ENCODE measurements around the gene VIL1. TPM values are rescaled to one million over a fixed set of nuclear protein-coding genes. Genes with fewer than 3 reads are reported as not detected.

The VIL1 gene
- total and polyA plus RNA-seq, 2 of the 8 experiments (the other 6 are each of a cell fraction or from before 2014, with no cell fraction given): 6.2 to 7.0 TPM

DNA sequence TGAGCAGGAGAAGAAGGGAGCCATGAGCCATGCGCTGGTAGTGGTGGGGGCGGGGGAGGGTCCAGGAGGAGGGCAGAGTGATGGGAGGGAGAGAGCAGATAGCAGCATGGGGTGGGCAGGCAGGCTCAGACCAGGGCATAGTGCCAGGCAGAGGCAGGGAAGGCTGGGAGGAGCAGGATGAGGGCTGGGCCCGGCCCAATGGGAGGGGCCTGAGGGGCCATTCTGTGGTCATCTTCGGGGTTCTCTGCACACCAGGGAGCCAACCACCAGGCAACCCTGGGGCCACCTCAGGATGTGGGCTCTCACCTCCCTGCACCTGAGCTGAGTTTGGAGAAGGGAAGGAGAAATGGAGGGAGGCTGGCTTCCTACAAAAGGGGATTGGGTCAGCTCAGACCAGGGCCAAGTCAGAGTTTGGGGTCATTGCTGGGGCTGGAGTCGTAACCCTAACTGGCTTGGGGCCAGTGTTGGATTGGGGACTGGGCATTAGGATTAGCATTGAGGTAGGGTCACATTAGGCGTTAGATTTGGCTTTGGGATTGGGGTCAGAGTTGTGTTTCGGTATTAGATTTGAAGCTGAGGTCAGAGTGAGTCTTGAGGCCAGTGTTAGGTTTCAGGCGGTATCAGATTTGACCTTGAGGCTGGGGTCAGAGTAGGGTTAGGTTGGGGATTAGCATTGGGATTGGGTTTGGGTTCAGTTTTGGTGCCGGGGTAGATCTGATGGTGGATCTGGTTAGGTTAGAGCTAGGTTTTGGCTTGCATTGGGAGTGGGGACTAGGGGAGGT, 11.2 kb downstream of the VIL1 start:
- Histone ChIP-seq H3K36me3 (ENCODE audit: control insufficient read depth in 2 of 4, insufficient read depth in 4 of 4, low read length in 3 of 4) (no peaks in the 10 kb centered on the region), H2BK12ac (ENCODE audit: low read depth, low read length) (no peak overlapping the region), H3K9me3 (ENCODE audit: insufficient read depth in 2 of 2, low read depth in 1 of 2, low read length in 1 of 2) (no peaks in the 10 kb centered on the region), H4K5ac (ENCODE audit: insufficient read length, low read depth, low read length) (no peak overlapping the region), H2BK15ac (ENCODE audit: low read length) (no peak overlapping the region), H2AK5ac (ENCODE audit: low read depth, low read length) (no peak overlapping the region), H3K18ac (ENCODE audit: extremely low read depth, low read length) (no peak overlapping the region; the same call in 1 of the 2 replicates), H2AFZ (ENCODE audit: low read length) (no peak overlapping the region), H3K4me3 (ENCODE audit: extremely low read depth in 1 of 4, insufficient read depth in 2 of 4, low read depth in 3 of 4, low read length in 4 of 4) (no peak overlapping the region), H3K23ac (ENCODE audit: insufficient read length) (no peak overlapping the region), H3K4me1 (replicated peaks in 1 of 4; ENCODE audit: control insufficient read depth in 3 of 4, insufficient read depth in 4 of 4, low read length in 3 of 4) (peaks cover 0 to 3% (median 0%) of the 10 kb centered on the region in 4 experiments; a peak in 1 of 7 replicates), H3K27me3 (replicated peaks in 1 of 4; ENCODE audit: control insufficient read depth in 3 of 4, extremely low read depth in 1 of 4, insufficient read depth in 3 of 4, low read length in 3 of 4) (no peaks in the 10 kb centered on the region), H3K4me2 (ENCODE audit: insufficient read depth in 1 of 2, low read depth in 2 of 2, low read length in 2 of 2) (no peak overlapping the region), H2BK120ac (replicated peaks; ENCODE audit: low read depth, low read length) (no peak overlapping the region), H2BK5ac (ENCODE audit: low read depth, low read length) (no peak overlapping the region; the same call in 1 of the 2 replicates), H3K23me2 (ENCODE audit: low read depth, low read length) (no peaks in the 10 kb centered on the region), H3K27ac (ENCODE audit: low read depth, low read length) (no peak overlapping the region), H4K20me1 (replicated peaks in 1 of 2; ENCODE audit: control insufficient read depth in 1 of 2, insufficient read depth in 2 of 2, low read length in 2 of 2) (no peaks in the 10 kb centered on the region), H3K56ac (replicated peaks; ENCODE audit: insufficient read length, low read depth, low read length) (no peak overlapping the region), H3K9ac (replicated peaks in 1 of 4; ENCODE audit: extremely low read depth in 1 of 4, low read depth in 3 of 4, low read length in 3 of 4) (no peak overlapping the region), H4K8ac (ENCODE audit: extremely low read depth, insufficient read depth, low read length) (no peak overlapping the region), H3K79me2 (ENCODE audit: control insufficient read depth in 1 of 2, insufficient read depth in 2 of 2, low read length in 2 of 2) (no peaks in the 10 kb centered on the region), H3K79me1 (ENCODE audit: low read depth, low read length) (no peaks in the 10 kb centered on the region), H2BK20ac (ENCODE audit: low read length) (no peak overlapping the region), H4K91ac (replicated peaks; ENCODE audit: insufficient read length, low read length) (no peak overlapping the region), H3K14ac (ENCODE audit: insufficient read length) (no peak overlapping the region), H3K4ac (replicated peaks; ENCODE audit: insufficient read length, low read depth, low read length) (no peak overlapping the region)
- 90% methylated on average over 7 of the region's 9 CpGs; no CpG with 5 or more reads in 1 of the 2 experiments for WGBS, 2 experiments (ENCODE audit: extremely low coverage in 1 of 2, insufficient coverage in 1 of 2, insufficient read length in 1 of 2, insufficient replicate concordance in 2 of 2, low coverage in 1 of 2, low lambda C conversion rate in 2 of 2, missing lambda C conversion rate in 1 of 2)
- POLR2A ChIA-PET (ENCODE audit: partially characterized antibody): no interaction called here
- CTCF ChIA-PET (ENCODE audit: partially characterized antibody): interaction anchor here (0.9 to 1.9 kb wide), 6 partner anchors 23 to 419 kb away, joined by 3 to 7 read pairs (median 5); no protein-coding TSS in a partner anchor
- DNase-seq (ENCODE audit: low read depth in 1 of 2, low spot score in 2 of 2) (no peak), FAIRE-seq (no peak)
- TF ChIP-seq GABPA (IDR thresholded peaks at IDR 0.05; ENCODE audit: borderline replicate concordance, insufficient read depth, low read length) (no peak), RXRA (IDR thresholded peaks at IDR 0.05; ENCODE audit: insufficient read depth, low read depth, low read length) (no peak), CHD1 (IDR thresholded peaks at IDR 0.05; ENCODE audit: low read depth, low read length) (no peak), TEAD4 (IDR thresholded peaks at IDR 0.05; ENCODE audit: low read depth, low read length) (no peak), EP300 (IDR thresholded peaks at IDR 0.05; ENCODE audit: borderline replicate concordance in 1 of 2, low read depth in 2 of 2, low read length in 2 of 2) (no peak), BACH1 (IDR thresholded peaks at IDR 0.05; ENCODE audit: low read length) (no peak), SRF (IDR thresholded peaks at IDR 0.05; ENCODE audit: low read depth, low read length) (no peak), SIX5 (IDR thresholded peaks at IDR 0.05; ENCODE audit: low read depth, low read length) (no peak)
- TF ChIP-seq, protein P1, sequence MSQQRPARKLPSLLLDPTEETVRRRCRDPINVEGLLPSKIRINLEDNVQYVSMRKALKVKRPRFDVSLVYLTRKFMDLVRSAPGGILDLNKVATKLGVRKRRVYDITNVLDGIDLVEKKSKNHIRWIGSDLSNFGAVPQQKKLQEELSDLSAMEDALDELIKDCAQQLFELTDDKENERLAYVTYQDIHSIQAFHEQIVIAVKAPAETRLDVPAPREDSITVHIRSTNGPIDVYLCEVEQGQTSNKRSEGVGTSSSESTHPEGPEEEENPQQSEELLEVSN (IDR thresholded peaks at IDR 0.05): no peak
- TF ChIP-seq, protein P2, sequence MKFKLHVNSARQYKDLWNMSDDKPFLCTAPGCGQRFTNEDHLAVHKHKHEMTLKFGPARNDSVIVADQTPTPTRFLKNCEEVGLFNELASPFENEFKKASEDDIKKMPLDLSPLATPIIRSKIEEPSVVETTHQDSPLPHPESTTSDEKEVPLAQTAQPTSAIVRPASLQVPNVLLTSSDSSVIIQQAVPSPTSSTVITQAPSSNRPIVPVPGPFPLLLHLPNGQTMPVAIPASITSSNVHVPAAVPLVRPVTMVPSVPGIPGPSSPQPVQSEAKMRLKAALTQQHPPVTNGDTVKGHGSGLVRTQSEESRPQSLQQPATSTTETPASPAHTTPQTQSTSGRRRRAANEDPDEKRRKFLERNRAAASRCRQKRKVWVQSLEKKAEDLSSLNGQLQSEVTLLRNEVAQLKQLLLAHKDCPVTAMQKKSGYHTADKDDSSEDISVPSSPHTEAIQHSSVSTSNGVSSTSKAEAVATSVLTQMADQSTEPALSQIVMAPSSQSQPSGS (IDR thresholded peaks at IDR 0.05; ENCODE audit: low read length): no peak
